ENCODE results near the gene ROBO1.

ROBO1 gene

DNA sequence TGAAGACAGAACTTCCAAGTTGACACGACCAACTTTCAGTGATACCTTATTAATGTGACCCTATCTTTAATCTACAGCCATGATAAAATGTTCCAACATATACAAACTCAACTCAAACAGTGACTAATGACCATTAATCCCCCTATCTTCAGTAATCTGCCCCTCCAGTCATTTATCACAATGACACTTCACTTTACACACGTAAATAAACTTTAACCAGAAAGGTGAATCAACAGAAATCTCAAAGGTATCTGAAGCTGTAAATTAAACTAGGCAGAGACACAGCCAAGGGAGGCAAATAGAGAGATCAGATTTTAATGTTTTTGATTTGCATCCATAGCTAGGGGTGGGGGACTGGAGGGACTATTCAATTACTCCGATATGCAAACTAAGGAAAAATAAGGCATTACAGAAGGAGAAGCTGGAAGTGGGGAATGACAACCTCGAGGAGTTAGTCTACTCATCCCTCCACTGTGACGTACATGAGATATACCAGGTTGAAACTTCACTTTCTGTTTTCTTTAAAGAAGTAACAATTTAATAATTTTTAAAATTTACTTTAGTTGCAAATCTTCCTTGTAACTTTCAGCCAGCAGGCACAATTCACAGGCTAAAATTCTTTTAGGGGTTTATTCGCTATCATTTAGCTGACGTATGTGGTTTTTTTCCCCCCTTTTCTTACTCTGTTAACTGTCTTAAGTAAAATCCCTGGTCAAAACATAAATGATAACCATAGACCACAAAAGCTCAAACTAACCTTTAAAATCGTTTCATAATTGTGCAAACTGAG, 751.0 kb downstream of the ROBO1 start:
- DNase-seq (ENCODE audit: low read depth, low spot score) = no peak

DNA sequence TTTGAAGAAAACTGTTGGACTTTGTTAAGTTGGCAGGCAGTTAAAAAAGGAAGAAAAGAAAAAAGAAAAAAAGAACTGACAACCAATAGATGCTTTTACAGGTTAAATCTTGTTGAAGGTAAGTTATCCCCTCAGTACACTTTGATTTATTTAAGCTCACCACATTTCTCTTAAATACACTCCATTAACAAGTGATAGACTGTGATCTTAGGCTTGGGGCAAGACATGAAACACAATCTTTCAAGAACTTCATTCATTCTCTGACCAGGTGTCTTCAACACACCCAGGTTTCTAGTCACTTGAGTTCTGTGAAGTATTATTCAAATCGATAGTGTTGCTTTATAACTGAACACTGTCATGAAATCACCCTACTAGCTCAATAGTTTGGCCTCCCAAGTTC, 751.9 kb downstream of the ROBO1 start:
- no peak for DNase-seq (ENCODE audit: low read depth, low spot score)

DNA sequence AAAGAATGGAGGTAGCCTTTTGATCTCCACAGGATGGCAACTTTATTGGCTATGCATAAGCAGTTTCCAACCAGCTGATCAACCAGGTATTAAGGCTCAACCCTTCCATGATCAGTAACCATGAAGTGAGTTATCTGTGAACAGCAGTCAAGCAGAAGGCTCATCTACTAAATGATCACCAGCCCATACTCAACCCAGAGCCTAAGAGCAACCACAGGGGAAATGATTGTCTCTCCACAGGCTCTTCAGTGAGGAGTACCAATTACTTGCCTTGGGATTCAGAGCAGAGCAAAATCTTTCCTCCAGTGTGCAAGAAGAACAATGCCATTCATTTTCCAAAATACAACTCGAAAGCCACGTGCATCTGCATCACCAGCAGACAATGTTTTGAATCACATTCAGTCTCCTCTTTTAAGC, 754.8 kb downstream of the ROBO1 start:
- DNase-seq (ENCODE audit: low read depth, low spot score) = no peak

DNA sequence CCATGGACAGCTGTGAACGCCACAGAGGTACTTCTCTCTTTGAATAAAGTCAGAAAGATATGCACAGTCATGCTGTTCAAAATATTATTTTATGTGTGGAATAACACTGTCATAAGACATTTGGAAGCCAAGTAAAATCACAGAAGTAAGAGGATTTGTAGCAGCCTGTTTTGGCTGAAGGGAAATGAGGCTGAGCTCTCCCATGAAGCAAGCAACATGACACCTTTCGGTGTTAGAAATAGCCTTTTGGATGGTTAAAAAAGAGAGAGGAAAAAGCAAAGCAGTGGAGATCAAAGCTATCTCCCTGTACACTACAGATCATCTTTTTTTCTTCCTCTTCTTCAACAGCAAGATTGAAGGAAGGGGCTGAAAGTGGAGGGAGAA, 755.3 kb downstream of the ROBO1 start:
- no peak for DNase-seq (ENCODE audit: low read depth, low spot score)

DNA sequence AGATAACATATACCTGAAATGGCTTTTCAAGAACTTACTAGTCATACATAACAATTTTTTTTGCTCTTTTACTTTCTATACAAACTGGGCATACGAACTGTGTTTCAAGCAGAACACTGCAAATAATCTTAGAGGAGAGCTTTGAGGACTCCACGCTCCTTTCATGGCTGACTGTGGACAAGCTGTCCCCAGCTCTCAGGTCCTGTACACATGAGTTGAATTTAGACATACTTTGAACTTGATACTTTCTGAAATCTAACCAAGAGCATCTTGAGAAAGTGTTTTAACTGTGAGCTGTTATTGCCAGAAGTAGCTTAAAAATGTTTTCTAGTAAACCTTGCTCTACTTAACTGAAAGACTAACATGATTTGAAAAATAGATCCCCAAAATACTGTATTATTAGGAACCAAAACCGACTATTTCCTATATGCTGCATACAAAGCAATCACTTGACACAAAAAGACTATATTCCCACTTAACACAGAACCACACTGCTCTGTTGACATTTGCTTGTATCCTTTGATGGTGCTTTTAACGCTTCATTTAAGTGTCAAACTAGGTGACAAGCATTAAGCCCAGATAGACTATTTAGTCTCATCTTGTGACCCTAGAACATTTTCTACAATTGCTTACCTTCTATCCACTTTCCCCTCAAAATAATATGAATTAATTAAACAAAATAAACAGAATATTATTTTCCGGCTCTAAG, 755.8 kb downstream of the ROBO1 start:
- no peak for DNase-seq (ENCODE audit: low read depth, low spot score)

DNA sequence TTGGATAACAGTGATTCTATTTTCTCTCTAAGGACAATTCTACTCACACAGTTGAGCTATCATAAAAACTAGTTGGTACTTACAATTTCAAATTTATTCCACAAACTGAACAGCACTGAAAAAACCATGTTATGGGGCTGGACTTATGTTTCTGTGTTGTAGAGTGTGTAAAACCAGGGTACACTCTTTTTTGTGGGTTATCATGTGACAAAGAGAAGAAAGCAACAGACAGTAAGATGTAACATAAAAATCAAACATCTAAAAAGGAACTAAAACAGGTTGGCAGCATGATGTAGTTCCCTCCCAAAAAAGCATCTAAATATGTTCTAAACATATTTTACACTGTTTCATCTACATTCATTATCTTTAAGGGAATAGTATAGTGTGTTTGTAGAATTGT, 757.9 kb downstream of the ROBO1 start:
- no peak for DNase-seq (ENCODE audit: low read depth, low spot score)

DNA sequence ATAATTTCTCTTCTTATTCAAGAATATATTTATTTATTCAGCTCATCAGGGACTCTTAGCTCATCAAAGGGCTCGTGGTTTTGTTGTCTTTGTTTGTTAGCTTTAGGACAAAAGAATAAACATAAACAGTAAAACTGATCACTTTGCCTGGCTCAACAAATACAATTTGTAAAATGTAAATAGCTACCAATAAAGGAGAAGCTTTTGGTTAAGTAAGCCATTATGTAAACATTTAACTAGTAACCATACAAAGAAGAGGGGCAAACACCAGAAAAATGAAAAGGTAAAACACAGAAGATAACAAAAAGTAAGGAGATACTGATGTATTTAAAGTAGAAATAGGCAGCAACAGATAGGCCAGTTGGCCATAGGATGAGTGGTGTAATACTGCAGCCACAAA, 761.7 kb downstream of the ROBO1 start:
- DNase-seq (ENCODE audit: low read depth, low spot score) = no peak

DNA sequence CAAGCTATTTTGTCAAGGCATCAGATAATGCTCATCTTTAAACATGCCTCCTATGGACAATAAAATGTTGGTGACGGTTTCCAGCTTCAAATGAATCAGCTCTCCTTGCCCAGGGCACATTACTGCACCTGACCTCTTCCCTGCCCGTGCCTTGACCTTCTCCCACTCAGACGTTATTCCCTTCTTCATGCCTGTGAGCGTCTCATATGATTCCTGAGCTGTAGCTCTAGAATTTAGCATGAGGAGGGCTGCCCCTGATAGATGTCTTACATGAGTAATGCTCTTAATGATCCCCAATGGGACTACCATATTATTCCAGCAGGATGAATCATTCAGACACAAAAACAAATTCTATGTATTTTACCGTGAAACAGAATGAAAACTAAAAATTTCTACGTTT, 762.7 kb downstream of the ROBO1 start:
- no peak for DNase-seq (ENCODE audit: low read depth, low spot score)

DNA sequence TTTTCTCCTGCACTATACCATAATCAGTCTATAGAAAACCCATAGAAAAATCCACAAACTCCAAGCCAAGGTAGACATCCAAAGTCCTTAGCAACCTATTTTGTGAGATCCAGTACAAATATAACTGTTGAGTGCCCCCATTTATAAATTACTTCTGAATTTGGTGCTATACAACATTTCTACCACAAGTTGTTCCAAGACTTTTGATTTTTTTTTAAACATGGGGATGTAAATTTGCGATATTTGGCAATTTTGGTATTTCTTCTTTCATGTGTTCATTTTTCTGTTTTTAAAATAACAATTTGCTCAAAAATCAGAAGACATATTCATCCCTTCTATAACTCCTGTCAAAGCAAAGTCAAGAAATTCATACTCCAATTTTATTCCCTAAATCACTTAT, 763.8 kb downstream of the ROBO1 start:
- DNase-seq (ENCODE audit: low read depth, low spot score) = no peak

DNA sequence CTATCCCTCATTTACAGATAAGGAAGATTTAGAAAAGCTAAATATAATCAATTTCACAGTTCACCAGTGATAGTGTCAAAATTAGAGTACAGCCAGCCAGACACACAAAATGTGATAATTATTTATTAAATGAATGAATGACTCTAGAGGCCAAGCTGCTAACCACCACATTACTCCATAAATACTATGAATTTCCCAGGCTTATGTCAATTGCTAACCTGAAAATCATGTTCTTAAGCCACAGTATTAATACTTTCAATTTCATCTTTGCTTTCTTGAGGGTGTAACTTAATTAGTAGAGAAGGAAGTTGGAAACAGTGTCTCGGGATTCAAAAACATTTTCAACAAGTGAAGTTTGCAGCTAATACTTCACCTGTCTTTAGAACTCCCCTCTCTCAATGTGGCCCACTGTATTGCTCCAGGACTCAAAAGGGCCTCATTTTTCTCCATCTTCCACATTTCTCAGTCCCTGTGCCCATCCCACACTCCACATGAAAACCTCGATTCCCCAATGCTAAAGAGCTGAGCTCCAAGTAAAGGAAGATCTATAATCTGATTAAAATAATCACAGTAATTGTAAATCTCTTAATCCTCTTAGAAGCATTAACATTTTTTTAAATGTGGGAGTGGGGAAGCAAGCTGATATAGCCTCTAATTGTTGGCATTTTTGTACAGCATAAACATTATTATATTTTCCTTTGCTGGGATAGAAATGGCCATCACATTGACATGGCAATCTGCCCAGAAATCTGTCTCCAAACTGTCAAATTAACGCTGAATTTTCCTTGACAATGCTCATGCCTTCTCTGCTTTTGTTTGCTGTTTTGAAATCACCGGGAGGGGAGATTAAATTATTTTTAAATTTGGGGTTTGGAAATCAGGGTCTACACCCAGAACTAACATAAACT, 765.1 kb downstream of the ROBO1 start:
- no peak for DNase-seq (ENCODE audit: low read depth, low spot score)

DNA sequence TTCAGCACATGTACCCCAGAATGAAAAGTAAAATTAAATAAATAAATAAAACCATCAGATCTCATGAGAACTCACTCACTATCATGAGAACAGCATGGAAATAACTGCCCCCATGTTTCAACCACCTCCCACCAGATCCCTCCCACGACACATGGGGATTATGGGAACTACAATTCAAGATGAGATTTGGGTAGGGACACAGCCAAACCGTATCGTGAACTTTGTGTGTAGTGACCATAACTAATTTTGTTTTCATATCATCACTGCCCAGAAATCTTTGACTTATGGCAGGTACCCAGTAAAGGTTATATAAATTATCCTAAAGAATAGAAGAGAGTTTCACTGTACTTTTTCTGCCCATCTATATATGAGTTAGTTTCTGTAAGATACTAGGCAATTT, 766.5 kb downstream of the ROBO1 start:
- no peak for DNase-seq (ENCODE audit: low read depth, low spot score)

DNA sequence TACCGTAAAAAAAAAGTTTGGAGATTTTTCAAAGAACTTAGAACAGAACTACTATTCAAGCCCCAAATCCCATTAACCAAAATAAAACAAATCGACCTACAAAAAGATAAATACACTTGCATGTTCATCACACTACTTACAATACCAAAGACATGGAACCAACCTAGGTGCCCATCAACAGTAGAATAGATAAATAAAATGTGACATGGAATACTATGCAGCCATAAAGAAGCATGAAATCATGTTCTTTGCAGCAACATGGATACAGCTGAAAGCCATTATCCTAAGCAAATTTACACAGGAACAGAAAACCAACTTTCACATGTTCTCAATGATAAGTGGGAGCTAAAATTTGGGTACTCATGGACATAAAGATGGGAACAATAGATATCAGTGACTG, 768.7 kb downstream of the ROBO1 start:
- DNase-seq (ENCODE audit: low read depth, low spot score) = no peak

DNA sequence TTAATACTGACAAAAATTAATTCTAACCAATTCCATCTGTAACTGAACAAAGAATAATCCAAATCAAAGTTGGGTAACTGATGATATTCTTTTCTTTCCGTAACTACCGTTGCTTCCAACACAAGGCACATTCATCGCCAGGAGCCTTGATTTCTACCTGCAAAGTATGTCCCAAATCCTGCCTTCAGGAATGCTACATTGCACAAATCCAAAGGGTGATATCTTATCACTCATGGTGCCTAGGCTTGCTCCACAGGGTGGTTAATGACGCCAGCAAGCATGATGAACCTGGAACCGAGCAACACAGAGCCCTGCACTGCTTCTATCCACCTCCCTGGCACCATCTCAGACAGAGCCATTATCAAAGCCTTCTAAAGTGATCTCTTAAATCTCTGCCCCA, 772.7 kb downstream of the ROBO1 start:
- DNase-seq (ENCODE audit: low read depth, low spot score) = no peak

DNA sequence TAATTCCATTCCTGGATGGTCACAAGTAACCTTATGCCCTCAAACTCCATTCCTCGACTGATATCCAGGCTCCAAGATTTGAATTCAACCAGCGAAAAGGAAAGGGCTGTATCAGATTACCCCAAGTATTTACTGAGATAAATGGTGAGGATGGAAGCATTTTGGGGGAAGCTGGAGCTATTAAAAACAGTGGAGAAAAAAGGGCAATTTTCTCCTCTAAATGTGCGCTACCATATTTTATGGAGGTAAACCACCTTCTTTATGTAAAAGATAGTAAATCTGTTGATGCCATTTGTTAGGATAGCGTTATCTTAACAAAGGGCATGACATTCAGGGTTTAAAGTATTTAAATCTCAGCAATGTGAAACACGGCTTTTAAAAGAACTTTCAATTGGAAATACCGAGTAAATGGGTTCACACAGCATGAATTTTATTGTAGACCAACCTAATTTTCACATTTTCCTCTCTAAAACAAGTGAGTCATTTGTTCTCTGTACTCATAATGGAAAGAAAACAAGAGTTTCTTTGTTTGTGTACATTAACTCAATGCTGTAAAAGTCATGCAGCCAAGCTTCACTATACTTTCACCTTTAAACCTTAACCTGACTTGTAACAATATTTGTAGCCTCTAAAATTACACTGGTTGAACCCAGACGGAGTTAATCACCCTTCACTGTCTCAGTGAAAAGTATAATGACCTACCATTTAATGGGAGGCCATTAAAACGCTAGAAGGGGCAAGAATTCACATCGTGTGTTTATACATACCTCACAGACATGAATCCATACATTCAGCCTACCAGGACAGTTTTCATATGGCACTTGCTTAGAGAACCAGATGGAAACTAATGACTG, 773.4 kb downstream of the ROBO1 start:
- no peak for DNase-seq (ENCODE audit: low read depth, low spot score)

DNA sequence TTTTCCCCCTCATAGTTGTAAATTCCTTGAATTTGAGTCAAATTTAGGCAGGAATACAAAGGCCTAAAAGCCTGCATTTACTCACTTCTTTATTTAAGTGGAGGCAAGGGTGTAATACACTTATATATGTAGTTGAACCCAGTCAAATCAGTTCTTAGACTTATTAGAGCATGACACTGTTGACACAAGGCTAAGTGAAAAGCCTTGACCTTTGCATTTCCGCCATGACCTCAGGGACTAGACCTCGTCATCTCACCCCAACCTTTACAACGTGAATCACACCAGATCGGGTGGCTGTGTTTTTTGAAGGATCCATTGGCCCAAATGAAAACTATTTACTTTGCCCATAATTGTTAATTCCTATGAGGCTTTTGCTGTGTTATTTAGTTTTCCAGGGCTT, 774.4 kb downstream of the ROBO1 start:
- no peak for DNase-seq (ENCODE audit: low read depth, low spot score)

DNA sequence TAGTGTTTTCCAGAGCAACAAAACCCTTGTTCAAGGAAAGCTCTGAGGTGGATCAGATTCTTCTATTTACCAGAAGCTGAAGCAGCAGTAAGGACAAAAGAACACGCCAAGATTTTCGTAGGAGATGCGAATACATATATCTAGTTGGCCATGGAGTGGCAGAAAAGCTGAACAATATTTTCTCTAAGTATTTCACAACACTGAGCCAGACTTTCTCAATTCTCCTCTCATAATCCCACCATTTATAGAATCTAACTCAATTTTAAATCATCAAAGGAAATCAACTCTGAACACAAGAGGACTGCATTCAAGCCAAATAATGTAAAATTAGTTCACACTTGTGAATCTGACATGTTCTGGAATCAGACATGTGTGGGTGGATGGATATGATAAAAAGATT, 775.0 kb downstream of the ROBO1 start:
- no peak for DNase-seq (ENCODE audit: low read depth, low spot score)

DNA sequence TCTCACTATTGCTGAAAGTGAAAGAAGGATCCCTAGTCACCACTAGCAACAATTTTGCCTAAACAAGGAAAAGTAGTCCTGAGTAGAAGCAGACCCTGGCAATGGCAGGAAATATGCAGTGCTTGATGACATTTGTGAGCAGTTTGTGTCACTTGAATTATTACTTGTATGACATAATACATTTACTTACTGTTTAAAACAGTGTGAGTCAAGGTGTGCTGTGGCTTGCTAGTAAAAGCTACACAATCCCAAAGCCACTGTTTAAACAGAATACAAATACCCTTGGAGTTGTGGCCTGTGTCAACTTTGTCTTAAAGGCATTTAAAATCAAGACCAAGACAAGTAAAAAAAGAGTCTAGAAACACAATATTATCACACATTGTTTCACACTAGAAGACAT, 775.4 kb downstream of the ROBO1 start:
- no peak for DNase-seq (ENCODE audit: low read depth, low spot score)

DNA sequence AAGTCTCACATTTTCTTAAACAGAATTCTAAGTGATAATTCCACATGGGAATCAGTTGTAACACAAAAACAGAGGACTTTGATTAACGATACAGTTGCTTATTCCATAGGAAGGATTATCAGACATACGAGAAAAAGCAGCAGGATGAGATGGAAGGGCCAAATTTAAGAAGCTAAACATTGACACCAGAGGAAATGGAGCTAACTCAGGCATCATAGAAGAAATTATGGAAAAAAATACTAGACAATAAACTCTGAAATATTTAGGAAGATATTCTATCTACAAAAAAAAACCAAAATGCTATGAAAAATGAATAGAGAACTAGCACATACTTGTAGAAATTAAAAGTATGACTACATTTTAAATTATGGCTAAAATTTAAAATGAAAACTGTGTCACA, 776.1 kb downstream of the ROBO1 start:
- no peak for DNase-seq (ENCODE audit: low read depth, low spot score)

DNA sequence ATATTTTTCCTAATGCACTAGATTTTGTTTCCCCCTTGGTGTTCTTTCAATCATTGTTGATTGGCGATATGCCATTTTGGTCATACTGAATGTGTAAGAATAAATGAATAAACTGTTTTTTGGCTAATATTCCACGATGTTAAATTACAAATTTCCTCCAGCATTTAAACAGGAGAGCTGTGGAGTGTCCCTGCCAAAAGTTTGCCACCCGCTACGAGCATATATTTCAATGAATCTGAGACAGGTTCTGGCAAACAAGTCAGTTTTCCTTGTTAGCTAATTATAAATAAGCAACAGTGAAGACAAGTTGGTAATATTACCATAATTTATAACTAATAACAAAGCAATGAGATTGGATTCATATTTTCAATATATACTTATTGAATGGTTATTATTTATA, 777.6 kb downstream of the ROBO1 start:
- no peak for DNase-seq (ENCODE audit: low read depth, low spot score)

DNA sequence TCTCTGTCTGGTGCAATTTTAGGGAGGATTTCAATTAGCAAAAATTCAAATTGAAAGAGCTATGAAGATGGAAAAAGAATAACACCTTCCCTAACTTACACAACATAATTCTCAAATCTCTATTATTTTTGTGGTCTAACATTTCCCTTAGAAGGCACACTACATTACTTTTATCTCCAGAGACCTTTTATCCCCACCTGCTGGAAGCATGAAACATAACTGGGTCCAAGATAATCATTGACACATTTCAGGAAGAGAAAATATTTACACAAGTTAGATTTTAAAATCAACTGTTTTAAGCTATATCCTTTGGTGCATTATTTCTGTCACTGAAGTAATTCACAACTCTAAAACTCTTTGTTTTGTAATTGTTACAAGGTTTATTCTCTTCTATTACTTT, 779.5 kb downstream of the ROBO1 start:
- no peak for DNase-seq (ENCODE audit: low read depth, low spot score)

DNA sequence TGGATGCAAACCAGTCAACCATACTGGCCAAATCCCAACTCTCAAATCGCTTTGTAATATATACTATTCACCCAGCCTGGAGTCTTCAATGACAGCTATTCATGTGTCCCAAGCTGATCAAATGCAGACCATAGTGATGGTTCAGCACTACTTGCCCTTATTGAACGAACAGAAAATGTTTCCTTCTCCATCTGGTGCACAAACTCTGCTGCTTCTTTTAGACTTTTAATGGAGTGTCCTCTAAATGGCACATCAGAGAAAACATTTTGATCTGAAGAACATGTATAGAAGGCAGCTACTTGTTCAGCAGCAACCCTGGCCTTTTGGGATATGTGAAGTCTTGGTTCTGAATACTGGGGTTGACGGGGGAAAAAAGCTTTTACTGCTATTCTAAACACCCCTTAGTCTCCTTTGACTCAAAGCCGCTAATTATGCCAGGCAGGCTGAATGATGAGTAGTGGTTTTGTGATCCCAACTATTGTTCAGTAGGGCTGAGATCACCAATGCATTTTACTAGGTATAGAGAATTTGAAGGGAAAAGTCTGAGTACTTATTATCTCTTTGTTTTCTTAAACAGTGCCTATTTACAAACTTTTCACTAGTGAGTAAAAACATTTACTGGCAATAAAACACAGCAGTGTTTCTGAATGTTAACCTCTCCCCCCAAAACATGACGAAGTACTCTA, 781.2 kb downstream of the ROBO1 start:
- no peak for DNase-seq (ENCODE audit: low read depth, low spot score)

Measured in iPS DF 19.7 (cell line).